ENCODE measurements around the gene NALF2. TPM values are rescaled to one million over a fixed set of nuclear protein-coding genes. Genes with fewer than 3 reads are reported as not detected.

Gene NALF2
- total RNA-seq, 1 experiment from 2014 or later: 6.3 TPM

- intact Hi-C loops (cut with micrococcal nuclease; ENCODE audit: unreplicated experiment): no loop called here
- CTCF ChIA-PET: interaction anchor here (0.6 kb wide), 1 partner anchor 92 kb away, joined by 3 read pairs; no protein-coding TSS in a partner anchor
- no TSS peak for BruUV-seq (replicated peaks)
- Mint-ChIP-seq H3K9me3 (ENCODE audit: low read depth, unreplicated experiment) (no peaks in the 10 kb centered on the region), H3K27me3 (ENCODE audit: unreplicated experiment) (no peaks in the 10 kb centered on the region), H3K4me3 (ENCODE audit: low read depth, unreplicated experiment) (no peak overlapping the region), H3K27ac (ENCODE audit: unreplicated experiment) (no peak overlapping the region), H3K36me3 (ENCODE audit: insufficient read depth, unreplicated experiment) (peaks cover 22% of the 10 kb centered on the region), H3K4me1 (ENCODE audit: low read depth, unreplicated experiment) (no peaks in the 10 kb centered on the region)
- no peak for TF ChIP-seq CTCF (IDR thresholded peaks at IDR 0.05; ENCODE audit: unreplicated experiment)
- no peak for DNase-seq
Measured at GRCh38 chrX:69506617-69507499, 2.7 kb downstream of the NALF2 start.

- intact Hi-C loops (cut with micrococcal nuclease; ENCODE audit: unreplicated experiment): no loop called here
- Mint-ChIP-seq H3K27ac (ENCODE audit: unreplicated experiment) (no peak overlapping the region), H3K36me3 (ENCODE audit: insufficient read depth, unreplicated experiment) (peaks cover 22% of the 10 kb centered on the region), H3K4me3 (ENCODE audit: low read depth, unreplicated experiment) (no peak overlapping the region), H3K9me3 (ENCODE audit: low read depth, unreplicated experiment) (no peaks in the 10 kb centered on the region), H3K27me3 (ENCODE audit: unreplicated experiment) (no peaks in the 10 kb centered on the region), H3K4me1 (ENCODE audit: low read depth, unreplicated experiment) (no peaks in the 10 kb centered on the region)
- no TSS peak for BruUV-seq (replicated peaks)
- no peak for TF ChIP-seq CTCF (IDR thresholded peaks at IDR 0.05; ENCODE audit: unreplicated experiment)
- CTCF ChIA-PET: interaction anchor here (0.6 kb wide), 1 partner anchor 92 kb away, joined by 3 read pairs; no protein-coding TSS in a partner anchor
- no peak for DNase-seq
Measured at GRCh38 chrX:69507500-69507789, 3.3 kb downstream of the NALF2 start.

DNA sequence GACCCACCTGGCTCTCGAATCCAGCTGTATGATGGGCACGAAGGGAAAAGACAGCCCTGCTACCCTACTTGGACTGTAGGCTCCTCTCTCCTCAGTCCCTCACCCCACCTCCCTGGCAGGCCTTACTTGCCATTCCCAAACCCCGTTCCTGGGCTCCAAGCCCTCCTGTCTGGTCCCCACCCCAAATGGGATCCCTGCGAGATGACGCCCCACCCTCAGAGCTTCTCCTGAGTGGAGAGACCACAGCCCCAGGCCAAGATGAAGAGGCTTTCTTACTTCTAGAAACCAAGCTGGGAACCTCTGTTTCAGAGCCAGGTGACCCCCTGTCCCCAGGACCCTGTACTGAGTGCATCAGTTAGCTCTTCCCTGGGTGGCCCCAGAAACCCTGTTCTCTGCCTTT is 4.5 kb downstream of the NALF2 start:
- H3K4me1 Mint-ChIP-seq (ENCODE audit: low read depth, unreplicated experiment): no peaks in the 10 kb centered on the region
- no peak overlapping the region for H3K27ac Mint-ChIP-seq (ENCODE audit: unreplicated experiment)
- DNase-seq: no peak
- CTCF ChIA-PET: no interaction called here
- no peak for TF ChIP-seq CTCF (IDR thresholded peaks at IDR 0.05; ENCODE audit: unreplicated experiment)
- H3K9me3 Mint-ChIP-seq (ENCODE audit: low read depth, unreplicated experiment): no peaks in the 10 kb centered on the region
- H3K4me3 Mint-ChIP-seq (ENCODE audit: low read depth, unreplicated experiment): no peak overlapping the region
- intact Hi-C loops (cut with micrococcal nuclease; ENCODE audit: unreplicated experiment): no loop called here
- no peaks in the 10 kb centered on the region for H3K27me3 Mint-ChIP-seq (ENCODE audit: unreplicated experiment)
- BruUV-seq (replicated peaks): no TSS peak
- H3K36me3 Mint-ChIP-seq (ENCODE audit: insufficient read depth, unreplicated experiment): peaks cover 22% of the 10 kb centered on the region

- intact Hi-C loops (cut with micrococcal nuclease; ENCODE audit: unreplicated experiment): no loop called here
- peaks cover 9% of the 10 kb centered on the region for H3K36me3 Mint-ChIP-seq (ENCODE audit: insufficient read depth, unreplicated experiment)
- no peak for DNase-seq
- no peaks in the 10 kb centered on the region for H3K4me1 Mint-ChIP-seq (ENCODE audit: low read depth, unreplicated experiment)
- no peaks in the 10 kb centered on the region for H3K9me3 Mint-ChIP-seq (ENCODE audit: low read depth, unreplicated experiment)
- CTCF ChIA-PET: no interaction called here
- no peak overlapping the region for H3K27ac Mint-ChIP-seq (ENCODE audit: unreplicated experiment)
- no peak for TF ChIP-seq CTCF (IDR thresholded peaks at IDR 0.05; ENCODE audit: unreplicated experiment)
- H3K4me3 Mint-ChIP-seq (ENCODE audit: low read depth, unreplicated experiment): no peak overlapping the region
- H3K27me3 Mint-ChIP-seq (ENCODE audit: unreplicated experiment): no peaks in the 10 kb centered on the region
- BruUV-seq (replicated peaks): no TSS peak
Measured at GRCh38 chrX:69510137-69510715, 6.1 kb downstream of the NALF2 start.
